ENCODE measurements around the gene DLGAP4.

DNA sequence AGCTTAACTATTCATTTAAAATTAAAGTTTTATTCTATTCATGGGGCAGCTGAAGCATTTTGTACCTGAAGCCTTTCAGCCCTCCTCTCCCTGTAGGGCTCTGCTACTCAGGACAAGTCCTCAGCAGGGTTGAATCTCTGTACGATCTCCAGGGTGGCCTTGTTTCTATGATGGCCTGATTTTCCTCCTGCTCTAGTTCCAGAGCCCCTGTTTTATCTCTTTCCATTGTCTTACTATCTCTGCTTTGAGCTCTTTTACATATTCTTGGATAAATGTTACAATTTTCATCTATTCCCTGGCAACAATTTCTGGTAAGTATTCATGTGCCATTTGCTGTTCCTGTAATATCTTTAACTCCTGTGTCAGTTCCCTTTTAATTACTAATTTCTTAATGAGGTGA is 215.4 kb downstream of the DLGAP4 start:
- TF ChIP-seq, protein P1, sequence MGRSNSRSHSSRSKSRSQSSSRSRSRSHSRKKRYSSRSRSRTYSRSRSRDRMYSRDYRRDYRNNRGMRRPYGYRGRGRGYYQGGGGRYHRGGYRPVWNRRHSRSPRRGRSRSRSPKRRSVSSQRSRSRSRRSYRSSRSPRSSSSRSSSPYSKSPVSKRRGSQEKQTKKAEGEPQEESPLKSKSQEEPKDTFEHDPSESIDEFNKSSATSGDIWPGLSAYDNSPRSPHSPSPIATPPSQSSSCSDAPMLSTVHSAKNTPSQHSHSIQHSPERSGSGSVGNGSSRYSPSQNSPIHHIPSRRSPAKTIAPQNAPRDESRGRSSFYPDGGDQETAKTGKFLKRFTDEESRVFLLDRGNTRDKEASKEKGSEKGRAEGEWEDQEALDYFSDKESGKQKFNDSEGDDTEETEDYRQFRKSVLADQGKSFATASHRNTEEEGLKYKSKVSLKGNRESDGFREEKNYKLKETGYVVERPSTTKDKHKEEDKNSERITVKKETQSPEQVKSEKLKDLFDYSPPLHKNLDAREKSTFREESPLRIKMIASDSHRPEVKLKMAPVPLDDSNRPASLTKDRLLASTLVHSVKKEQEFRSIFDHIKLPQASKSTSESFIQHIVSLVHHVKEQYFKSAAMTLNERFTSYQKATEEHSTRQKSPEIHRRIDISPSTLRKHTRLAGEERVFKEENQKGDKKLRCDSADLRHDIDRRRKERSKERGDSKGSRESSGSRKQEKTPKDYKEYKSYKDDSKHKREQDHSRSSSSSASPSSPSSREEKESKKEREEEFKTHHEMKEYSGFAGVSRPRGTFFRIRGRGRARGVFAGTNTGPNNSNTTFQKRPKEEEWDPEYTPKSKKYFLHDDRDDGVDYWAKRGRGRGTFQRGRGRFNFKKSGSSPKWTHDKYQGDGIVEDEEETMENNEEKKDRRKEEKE (IDR thresholded peaks at IDR 0.05): no peak
- TF ChIP-seq, protein P2, sequence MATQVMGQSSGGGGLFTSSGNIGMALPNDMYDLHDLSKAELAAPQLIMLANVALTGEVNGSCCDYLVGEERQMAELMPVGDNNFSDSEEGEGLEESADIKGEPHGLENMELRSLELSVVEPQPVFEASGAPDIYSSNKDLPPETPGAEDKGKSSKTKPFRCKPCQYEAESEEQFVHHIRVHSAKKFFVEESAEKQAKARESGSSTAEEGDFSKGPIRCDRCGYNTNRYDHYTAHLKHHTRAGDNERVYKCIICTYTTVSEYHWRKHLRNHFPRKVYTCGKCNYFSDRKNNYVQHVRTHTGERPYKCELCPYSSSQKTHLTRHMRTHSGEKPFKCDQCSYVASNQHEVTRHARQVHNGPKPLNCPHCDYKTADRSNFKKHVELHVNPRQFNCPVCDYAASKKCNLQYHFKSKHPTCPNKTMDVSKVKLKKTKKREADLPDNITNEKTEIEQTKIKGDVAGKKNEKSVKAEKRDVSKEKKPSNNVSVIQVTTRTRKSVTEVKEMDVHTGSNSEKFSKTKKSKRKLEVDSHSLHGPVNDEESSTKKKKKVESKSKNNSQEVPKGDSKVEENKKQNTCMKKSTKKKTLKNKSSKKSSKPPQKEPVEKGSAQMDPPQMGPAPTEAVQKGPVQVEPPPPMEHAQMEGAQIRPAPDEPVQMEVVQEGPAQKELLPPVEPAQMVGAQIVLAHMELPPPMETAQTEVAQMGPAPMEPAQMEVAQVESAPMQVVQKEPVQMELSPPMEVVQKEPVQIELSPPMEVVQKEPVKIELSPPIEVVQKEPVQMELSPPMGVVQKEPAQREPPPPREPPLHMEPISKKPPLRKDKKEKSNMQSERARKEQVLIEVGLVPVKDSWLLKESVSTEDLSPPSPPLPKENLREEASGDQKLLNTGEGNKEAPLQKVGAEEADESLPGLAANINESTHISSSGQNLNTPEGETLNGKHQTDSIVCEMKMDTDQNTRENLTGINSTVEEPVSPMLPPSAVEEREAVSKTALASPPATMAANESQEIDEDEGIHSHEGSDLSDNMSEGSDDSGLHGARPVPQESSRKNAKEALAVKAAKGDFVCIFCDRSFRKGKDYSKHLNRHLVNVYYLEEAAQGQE (IDR thresholded peaks at IDR 0.05; ENCODE audit: low read depth, low read length): no peak
- TF ChIP-seq SMC3 (IDR thresholded peaks at IDR 0.05; ENCODE audit: borderline replicate concordance, low read length) (no peak), POLR2A (IDR thresholded peaks at IDR 0.05; ENCODE audit: low read depth, low read length) (no peak), HDGF (IDR thresholded peaks at IDR 0.05) (no peak), JUNB (IDR thresholded peaks at IDR 0.05) (no peak), TARDBP (IDR thresholded peaks at IDR 0.05; ENCODE audit: borderline replicate concordance) (no peak), BHLHE40 (IDR thresholded peaks at IDR 0.05; ENCODE audit: borderline replicate concordance in 1 of 2, low read depth in 2 of 2, low read length in 1 of 2) (no peak), CHD4 (IDR thresholded peaks at IDR 0.05) (no peak), POLR2AphosphoS5 (IDR thresholded peaks at IDR 0.05; ENCODE audit: low read length) (no peak), HDAC6 (IDR thresholded peaks at IDR 0.05; ENCODE audit: unreplicated experiment) (no peak)
- TF ChIP-seq, protein P3, sequence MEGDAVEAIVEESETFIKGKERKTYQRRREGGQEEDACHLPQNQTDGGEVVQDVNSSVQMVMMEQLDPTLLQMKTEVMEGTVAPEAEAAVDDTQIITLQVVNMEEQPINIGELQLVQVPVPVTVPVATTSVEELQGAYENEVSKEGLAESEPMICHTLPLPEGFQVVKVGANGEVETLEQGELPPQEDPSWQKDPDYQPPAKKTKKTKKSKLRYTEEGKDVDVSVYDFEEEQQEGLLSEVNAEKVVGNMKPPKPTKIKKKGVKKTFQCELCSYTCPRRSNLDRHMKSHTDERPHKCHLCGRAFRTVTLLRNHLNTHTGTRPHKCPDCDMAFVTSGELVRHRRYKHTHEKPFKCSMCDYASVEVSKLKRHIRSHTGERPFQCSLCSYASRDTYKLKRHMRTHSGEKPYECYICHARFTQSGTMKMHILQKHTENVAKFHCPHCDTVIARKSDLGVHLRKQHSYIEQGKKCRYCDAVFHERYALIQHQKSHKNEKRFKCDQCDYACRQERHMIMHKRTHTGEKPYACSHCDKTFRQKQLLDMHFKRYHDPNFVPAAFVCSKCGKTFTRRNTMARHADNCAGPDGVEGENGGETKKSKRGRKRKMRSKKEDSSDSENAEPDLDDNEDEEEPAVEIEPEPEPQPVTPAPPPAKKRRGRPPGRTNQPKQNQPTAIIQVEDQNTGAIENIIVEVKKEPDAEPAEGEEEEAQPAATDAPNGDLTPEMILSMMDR (IDR thresholded peaks at IDR 0.05 in 2 of 3, conservative IDR thresholded peaks at IDR 0.05 in 1 of 3; ENCODE audit: control insufficient read depth in 2 of 3, extremely low read depth in 1 of 3, insufficient read depth in 1 of 3, low read depth in 3 of 3, low read length in 3 of 3): no peak
- TF ChIP-seq, protein P4, sequence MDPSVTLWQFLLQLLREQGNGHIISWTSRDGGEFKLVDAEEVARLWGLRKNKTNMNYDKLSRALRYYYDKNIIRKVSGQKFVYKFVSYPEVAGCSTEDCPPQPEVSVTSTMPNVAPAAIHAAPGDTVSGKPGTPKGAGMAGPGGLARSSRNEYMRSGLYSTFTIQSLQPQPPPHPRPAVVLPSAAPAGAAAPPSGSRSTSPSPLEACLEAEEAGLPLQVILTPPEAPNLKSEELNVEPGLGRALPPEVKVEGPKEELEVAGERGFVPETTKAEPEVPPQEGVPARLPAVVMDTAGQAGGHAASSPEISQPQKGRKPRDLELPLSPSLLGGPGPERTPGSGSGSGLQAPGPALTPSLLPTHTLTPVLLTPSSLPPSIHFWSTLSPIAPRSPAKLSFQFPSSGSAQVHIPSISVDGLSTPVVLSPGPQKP (IDR thresholded peaks at IDR 0.05; ENCODE audit: low read depth, low read length): no peak

Data from GM12878 (cell line).